IPS DF 19.7 (cell line): ENCODE results near the gene CETP.
"Not testable (repeated sequence)": the region's sequence is repeated elsewhere in the genome, so short reads cannot be mapped to it uniquely, and the experiment has no call there.

Source experiments
- DNase-seq: peaks from one replicate; pipeline ENCODE4 v3.0.0-alpha.2; 2013; ENCODE audit warnings: low read depth, low spot score

Gene CETP

DNA sequence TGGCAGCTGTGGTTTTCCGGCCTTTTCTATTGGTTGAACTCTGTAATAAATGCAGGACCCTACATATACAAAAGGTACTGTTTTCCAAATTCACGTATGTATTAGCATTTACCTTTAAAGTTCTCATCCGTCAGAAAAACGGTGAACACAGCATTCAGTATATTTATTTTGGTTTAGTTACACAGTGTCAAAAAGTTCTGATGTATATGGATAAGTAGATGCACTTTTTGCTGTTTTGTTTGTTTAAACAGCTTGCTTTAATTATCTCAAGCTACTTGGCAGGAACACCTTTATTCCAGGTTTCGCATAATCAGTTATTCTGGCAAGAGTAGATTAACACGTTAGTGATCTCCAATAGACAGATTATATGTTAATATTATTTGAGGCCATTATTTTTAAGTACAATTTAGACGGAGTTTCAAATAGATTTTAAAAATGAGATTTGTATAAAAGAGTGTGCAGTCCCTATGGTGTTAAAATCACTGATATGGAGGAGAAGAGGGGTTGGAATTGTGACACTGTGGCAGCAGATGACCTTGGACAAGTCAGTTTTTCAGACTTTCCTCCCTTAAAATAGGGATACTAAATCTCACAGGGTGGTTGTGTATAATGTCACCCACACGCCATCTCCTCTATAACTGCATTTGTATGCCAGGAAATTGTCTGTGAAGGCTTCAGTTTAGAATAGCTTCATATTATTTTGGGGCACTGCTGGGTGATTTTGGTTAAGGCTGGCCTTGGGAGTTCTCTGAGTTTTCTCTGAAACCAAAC, 27.7 kb upstream of the CETP start:
- DNase-seq = no peak

DNA sequence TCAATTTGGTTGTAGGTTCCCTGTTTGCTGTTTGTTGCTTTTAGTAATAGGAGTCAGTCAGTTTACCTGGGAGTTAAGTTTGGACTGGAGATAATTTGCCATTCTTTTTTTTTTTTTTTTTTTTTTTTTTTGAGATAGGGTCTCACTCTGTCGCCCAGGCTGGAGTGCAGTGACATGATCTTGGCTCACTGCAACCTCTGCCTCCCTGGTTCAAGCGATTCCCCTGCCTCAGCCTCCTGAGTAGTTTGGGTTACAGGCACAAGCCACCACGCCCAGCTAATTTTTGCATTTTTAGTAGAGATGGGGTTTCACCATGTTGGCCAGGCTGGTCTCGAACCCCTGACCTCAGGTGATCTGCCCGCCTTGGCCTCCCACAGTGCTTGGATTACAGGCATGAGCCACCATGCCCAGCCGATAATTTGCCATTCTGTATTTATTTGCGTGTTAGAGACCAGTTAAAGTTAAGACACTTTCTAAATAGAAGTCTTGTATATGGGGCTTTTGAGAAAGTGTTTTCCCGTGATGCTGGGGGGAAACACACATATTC, 27.1 kb upstream of the CETP start:
- not testable (repeated sequence) for DNase-seq

DNA sequence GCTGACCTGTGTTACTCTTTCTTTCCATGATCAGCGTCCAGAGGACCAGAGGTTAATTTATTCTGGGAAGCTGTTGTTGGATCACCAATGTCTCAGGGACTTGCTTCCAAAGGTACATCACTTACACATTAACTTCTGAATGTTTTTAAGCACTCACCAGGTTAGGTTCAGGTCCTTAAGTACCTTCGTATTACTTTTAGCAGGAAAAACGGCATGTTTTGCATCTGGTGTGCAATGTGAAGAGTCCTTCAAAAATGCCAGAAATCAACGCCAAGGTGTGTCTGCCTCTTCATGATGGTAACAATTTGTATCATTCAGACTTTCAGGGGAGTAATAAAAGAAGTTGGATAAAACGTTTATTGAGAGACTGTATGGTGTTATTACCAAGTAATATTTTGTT, 26.5 kb upstream of the CETP start:
- no peak for DNase-seq

DNA sequence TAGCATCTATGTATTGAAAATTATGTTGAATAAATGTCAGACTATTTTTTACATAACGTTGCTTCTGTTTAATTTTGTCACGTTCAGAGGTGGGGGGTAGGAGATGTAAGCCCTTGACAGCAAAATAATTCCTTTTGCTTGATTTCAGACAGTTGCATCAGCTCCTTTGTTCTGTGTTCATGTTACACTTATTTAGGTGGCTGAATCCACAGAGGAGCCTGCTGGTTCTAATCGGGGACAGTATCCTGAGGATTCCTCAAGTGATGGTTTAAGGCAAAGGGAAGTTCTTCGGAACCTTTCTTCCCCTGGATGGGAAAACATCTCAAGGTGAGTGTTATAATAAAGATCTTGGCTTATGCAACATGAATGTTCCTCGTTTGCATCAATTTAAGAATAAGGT, 25.3 kb upstream of the CETP start:
- DNase-seq = no peak

DNA sequence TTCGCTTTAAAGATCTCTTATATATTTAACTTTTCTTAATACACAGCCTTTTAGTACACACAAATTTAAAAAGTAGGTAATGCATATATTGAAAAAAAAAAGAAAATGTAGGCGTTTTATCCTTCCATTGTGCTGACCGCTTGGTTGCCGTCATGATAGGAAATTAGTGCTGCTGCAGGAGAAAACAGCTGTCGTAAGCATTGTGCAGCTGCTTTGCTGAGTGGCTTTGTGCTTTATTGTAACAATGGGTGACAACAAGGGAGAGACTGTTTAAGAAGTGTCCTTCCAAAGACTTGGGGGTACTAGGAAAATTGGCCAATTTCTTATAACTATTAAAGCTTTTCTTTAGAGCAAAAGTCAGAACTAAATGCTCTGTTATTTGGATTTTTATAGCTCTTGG, 24.8 kb upstream of the CETP start:
- no peak for DNase-seq

DNA sequence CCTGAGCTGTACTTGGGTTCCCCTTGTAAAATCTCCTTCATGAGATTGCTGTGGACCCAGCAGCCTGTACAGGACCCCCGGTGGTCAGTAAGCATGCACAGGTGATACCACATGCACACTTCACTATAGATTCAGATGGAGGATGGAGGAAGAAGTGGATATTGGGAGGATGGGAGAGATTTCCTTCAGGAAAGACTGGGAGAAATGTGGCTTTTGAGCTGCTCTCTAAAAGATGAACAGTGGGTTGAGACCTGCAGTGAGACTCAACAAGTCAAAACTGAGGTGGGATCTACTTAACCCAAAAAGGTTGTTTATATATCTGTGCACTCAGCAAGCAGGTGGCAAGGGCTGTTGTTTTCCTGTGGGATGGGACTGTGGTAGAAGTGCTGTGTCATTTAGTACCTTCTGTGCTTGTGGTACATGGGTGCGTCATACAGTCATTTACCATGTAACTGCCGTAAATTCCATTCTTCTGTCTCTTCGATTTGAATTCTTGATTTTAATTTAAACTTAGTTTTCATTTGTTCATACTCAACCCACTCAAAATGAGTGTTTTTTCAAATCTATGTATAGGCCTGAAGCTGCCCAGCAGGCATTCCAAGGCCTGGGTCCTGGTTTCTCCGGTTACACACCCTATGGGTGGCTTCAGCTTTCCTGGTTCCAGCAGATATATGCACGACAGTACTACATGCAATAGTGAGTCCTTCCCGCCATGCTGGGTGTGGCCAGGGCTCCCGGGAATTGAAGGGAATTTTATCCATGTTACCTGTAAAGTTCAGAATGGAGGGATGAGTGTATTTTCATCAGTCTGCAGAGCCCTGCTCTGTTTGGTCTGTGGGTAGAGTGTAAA, 22.9 kb upstream of the CETP start:
- DNase-seq = no peak

DNA sequence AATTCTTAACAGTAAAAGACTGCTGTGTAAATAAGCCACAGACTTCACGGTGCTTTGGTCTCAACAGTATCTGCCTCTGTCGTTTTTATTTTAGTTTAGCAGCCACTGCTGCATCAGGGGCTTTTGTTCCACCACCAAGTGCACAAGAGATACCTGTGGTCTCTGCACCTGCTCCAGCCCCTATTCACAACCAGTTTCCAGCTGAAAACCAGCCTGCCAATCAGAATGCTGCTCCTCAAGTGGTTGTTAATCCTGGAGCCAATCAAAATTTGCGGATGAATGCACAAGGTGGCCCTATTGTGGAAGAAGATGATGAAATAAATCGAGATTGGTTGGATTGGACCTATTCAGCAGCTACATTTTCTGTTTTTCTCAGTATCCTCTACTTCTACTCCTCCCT, 21.9 kb upstream of the CETP start:
- DNase-seq = no peak

DNA sequence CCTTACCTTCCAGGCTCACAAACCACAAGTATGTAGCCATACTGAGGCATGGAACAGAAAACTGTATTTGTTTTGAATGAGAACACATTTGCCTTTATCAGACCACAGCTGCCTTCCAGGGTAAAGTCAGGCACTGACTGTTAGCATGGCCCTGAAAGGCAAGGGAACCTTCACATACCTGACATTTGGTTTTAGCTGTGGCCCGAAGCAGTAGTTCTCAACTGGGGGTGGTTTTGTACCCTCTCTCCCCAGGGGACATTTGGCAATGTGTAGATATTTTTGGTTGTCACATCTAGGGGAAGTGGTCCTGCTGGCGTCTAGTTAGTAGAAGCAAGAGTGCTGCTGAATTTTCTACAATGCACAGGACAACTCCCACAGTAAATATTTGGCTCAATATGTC, 20.7 kb upstream of the CETP start:
- no peak for DNase-seq

DNA sequence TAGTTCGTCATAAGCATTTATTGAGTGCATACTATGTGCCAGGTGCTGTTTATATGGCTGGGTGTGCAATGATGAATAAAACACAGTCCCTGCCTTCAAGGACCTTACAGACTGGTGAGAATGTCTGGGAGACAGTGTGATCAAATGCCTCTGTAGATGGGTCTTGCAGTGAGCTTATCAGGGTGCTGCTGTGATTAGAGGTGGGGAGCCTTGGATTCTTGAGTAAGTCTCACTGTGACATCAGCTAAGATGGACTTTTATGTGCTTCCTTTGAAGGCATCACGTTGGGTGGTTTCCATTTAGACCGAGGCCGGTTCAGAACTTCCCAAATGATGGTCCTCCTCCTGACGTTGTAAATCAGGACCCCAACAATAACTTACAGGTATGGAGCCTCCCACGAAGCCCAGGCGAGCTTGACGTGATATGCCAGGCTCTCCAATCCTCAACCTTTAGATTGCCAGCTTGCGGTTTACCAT, 19.9 kb upstream of the CETP start:
- DNase-seq = no peak

DNA sequence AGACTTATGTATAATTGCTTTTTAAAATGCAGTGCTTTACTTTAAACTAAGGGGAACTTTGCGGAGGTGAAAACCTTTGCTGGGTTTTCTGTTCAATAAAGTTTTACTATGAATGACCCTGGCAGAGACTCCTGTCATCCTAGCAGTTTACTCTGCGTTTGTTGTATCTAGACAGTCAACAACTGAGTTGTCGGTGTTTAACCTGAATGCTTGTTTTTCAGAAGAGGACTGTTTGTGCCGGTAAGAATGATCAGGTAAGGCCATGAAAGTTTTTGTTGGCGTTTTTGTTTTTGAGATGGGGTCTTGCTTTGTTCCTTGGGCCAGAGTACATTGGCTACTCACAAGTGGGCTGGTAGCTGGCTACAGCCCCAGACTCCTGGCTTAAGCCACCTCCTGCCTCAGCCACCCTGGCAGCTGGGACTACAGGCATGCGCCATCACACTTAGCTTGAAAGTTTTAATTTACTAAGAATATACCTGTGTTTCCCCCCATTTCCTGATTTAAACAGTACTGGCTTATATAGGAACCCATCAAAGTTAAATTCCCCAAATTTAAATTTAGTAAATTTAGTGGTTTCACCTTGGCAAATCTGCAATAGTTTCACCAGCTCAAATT, 17.9 kb upstream of the CETP start:
- DNase-seq = no peak

DNA sequence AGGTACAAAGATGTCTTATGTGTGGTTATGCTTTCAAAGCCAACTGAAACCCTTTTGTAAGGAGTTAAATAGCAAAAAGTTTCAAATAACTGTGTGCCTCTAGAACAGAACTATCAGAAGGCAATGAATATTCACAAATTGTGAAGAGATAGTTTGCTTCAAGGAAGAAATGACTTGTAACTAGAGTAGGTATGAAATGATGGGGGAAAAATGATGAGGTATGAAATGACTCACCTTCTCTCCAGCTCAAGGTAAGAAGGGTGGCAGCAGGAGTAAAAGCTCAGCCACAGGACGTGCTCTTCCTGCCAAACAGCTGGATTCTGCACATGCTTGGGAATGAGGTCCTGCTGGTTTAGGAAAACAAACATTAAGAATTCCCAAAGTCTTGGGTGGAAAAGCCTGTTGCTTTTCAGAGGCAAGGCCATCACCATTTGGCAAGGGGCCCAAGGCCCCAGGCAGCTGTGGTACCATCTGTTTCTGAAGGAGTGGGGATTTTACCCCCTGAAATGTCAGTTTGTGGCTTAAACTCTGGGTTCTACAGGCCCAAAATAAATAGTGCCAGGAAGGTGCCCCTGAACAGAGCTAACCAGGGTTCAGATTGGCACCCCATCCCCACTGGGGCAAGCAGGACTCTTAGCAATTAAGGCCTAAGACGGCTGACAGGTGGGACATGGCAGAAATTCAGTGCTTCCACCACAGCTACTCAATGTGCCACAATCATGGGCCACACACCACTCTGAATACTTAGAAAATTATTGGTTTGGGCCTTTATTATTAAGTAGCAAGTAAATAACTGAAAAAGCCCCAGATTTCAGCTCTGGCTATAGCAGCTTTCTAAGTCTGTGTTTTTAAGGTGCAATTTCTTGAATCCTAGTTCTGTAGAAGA, 16.6 kb upstream of the CETP start:
- no peak for DNase-seq

DNA sequence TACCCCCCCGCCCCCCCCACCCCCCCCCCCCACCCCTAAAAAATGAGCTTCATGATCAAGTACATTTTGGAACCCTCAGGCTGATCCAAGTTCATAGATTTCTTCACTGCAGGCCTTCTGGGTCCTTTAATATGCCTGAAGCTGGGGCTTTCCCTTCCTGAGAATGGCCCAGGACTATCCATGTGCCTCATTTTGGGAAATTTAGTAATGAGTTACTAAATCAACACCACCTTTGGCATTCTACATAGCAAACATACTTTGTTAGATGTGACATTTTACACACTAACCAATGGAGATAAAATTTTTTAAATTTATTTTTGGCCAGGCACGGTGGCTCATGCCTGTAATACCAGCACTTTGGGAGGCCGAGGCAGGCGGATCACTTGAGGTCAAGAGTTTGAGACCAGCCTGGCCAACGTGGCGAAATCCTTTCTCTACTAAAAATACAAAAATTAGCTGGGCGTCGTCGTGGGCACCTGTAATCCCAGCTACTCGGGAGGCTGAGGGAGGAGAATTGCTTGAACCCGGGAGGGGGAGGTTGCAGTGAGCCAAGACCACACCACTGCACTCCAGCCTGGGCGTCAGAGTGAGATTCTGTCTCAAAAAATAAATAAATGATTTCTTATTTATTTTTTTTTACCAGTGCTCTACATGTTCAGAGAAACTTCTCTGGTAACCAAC, 15.8 kb upstream of the CETP start:
- DNase-seq = no peak

DNA sequence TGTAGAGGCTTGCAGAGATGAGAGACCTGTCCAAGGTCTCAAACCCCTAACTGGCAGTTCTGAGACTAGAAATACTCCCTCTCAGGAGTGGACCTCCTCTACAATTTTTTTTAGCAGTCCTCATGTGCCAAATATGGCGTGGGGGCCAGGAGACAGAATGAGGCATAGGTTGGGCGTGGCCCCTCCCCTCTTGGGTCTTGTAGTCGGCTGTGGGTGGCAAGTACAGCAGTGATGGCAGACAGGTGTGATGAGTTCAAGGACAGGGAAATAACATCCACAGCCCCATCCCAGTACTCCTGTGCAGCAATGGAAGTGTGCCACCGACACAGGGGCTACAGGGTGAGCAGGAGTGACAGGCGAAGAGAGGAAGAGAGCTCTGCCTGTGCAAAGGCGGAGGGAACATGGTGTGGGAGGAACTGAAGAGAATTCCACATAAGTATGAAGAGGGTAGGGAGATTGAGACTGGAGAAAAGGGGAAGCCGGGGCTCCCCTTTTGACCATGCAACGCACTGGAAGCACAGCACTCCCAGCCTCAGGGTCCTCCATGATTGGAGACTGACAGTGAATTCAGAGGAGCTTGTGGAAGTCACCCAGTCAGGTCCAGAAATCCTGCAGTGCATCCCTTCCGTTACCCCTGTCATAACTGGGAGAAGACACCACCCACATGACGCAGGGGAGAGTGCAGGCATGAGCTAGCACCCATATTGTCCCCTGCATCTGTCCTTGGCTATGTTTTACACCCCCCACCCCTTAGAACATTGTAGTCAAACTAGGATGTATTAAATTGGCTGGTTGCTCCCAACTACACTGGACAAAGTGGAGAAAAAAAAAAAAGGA, 14.8 kb upstream of the CETP start:
- no peak for DNase-seq

DNA sequence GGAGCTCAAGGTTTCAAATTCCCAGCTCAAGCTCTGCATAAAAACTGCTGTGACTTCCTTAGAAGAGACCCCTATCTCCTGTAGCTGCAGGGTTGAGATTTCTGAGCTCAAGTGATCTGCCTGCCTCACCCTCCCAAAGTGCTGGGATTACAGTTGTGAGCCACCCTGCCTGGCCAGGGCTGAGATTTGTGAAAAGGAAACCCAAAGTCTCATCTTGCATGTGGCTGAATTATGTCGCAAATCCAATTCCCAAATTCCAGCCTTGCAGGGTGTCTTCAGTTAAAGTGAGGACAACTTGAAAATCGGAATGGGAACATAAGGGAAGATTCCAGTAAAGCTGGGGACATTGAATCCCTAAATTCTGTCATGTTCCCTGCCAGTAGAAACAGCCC, 14.2 kb upstream of the CETP start:
- no peak for DNase-seq

DNA sequence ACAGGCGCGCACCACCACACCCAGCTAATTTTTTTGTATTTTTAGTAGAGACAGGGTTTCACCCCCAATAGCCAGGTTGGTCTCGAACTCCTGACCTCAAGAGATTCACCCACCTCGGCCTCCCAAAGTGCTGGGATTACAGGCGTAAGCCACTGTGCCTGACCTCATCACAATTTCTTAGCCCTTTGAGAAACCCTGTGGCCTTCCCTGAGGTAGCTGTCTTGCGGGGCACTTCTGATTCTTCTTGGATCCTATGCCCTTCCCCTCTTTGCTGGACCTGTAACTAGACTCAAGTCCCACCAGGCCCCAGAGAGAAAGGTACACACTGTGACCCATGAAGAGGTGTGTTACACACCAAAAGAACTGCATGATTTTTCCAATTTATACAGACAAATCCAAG, 13.5 kb upstream of the CETP start:
- DNase-seq = no peak

DNA sequence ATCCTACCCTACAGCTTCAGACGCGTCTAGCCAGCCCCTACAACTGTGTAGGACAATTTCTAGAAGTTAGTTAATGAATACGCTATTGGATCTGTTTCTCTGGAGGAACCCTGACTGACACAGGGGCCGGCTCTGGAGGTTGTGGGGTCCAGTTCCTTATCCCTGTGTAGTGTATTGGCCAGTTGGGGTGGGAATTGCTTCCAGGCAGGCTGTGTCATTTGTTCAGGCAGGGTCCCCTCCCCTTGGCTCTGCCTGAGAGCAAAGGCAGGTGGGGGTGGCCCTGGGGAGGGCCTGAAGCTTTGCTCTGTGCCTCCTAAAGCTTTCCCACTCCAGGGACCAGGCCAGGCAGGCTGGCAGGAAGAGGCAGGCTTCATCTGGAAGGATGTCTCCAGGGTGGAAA, 11.7 kb upstream of the CETP start:
- DNase-seq = no peak

DNA sequence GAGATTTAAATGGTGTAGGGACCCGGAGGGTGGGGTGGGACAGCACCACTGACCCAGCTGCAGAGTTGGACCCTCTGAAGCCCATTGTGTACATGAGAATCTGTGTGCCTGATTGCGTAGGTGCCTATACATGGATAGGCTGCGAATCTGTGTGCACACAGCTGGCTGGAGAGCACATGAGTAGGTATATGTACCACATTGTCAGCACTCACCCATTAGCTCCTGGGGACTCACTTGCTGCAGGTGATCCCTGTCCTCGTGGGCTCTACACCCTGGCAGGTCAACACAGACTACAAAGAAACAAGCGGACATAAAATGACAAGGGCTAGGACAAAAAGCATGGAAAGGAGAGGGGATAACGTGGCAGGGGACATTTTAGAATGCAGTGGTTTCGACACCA, 11.3 kb upstream of the CETP start:
- DNase-seq = no peak

DNA sequence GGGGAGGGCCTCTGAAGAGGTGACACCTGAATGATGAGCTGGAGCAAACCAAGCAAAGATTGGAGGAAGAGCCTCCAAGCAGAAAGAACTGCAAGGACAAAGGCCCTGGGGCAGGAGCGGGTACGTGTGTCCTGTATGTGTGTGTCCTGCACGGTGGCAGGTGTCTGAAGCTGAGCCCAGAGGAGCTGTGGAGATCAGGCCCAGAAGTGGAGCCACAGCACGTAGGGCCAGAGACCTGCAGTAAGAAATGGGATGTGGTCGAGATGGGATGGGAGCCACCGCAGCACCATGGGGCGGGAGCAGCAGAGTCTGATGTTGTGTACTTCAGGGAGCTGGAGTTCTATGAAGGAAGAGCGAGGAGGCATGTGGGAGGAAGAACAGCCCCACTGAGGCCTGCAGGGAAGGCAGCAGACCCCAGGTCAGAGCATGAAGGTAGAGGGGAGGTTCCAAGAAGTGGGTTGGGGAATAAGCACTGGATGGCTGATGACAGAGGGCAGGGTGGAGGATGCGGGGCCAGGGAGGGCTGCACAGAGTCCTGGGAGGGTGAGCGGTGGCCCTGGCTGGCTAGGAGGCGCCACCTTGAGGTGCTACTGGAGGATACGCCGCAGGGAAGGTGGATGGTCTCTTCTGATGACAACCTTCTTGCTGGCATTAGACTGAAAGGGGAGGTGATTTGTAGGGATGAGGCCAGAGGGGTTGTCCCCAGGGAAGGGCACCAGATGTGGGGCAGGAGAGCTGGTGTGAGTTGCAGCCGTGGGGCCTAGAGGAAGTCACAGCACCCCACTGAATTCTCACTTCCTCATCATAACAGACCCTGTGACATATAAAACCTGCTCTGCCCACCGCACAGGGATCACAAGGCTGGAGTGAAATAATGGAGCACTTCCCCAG, 10.6 kb upstream of the CETP start:
- peak; percentile 50 for DNase-seq

DNA sequence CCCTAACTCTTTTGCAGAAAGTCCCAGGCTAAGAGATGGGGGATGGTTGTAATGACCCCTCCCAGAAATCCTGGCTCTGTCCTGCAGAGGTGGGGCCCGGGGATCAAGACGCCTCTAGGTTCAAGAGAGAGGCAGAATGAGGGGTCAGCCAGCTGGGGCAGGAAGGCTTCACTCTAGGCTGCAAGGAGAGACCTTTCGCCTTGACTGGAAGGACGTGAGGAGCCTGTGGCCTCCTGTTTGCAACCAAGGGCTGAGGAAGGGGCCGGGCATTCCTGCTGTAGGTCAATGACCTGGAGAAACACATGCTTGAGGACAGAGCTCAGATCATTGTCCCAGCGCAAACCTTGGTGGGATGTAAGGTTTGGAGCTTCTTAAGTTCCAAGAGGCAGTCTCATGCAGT, 8.7 kb upstream of the CETP start:
- DNase-seq = no peak
